Breast epithelium (tissue), 3 donors: Measurements from ENCODE around the gene MED22.
"Not testable (repeated sequence)": the region's sequence is repeated elsewhere in the genome, so short reads cannot be mapped to it uniquely, and the experiment has no call there.

Experiments used
- POLR2AphosphoS5 ChIP-seq, 3 donors: sonication (generic); formaldehyde crosslinking; IDR thresholded peaks; one replicate each; pipeline ENCODE4 v1.6.1; 2017; ENCODE audit warnings: antibody characterized with exemption in 3 of 3
- TF ChIP-seq, protein P1 (sequence below), 3 donors: fragments of 450-650 bp; IDR thresholded peaks; one replicate each; pipeline ENCODE4 v1.5.1; 2016 to 2017; ENCODE audit warnings: antibody characterized with exemption in 3 of 3, mild to moderate bottlenecking in 3 of 3, moderate library complexity in 3 of 3

DNA sequence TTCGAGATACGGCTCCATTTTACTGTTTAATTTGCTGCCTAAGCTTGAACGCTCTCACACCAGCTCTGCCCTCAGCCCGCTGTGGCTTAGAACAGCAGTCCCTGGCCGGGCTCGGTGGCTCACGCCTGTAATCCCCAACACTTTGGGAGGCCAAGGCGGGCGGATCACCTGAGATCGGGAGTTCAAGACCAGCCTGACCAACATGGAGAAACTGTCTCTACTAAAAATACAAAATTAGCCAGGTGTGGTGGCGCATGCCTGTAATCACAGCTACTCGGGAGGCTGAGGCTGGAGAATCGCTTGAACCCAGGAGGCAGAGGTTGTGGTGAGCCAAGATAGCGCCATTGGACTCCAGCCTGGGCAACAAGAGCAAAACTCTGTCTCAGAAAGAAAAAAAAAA is 29.3 kb upstream of the MED22 start:
- TF ChIP-seq, protein P1, sequence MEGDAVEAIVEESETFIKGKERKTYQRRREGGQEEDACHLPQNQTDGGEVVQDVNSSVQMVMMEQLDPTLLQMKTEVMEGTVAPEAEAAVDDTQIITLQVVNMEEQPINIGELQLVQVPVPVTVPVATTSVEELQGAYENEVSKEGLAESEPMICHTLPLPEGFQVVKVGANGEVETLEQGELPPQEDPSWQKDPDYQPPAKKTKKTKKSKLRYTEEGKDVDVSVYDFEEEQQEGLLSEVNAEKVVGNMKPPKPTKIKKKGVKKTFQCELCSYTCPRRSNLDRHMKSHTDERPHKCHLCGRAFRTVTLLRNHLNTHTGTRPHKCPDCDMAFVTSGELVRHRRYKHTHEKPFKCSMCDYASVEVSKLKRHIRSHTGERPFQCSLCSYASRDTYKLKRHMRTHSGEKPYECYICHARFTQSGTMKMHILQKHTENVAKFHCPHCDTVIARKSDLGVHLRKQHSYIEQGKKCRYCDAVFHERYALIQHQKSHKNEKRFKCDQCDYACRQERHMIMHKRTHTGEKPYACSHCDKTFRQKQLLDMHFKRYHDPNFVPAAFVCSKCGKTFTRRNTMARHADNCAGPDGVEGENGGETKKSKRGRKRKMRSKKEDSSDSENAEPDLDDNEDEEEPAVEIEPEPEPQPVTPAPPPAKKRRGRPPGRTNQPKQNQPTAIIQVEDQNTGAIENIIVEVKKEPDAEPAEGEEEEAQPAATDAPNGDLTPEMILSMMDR (IDR thresholded peaks at IDR 0.05): not testable (repeated sequence)
- TF ChIP-seq POLR2AphosphoS5 (IDR thresholded peaks at IDR 0.05): not testable (repeated sequence)
